Ishikawa (cell line): ENCODE measurements around the gene CAMLG.

Experiments
- CEBPB ChIP-seq: IDR thresholded peaks from 2 replicates; pipeline ENCODE4 v1.6.1; 2012
- EGR1 ChIP-seq: IDR thresholded peaks from 2 replicates; pipeline ENCODE4 v1.6.1; 2012
- EP300 ChIP-seq: IDR thresholded peaks from 2 replicates; pipeline ENCODE4 v1.6.1; 2012; ENCODE audit warnings: borderline replicate concordance
- FOXM1 ChIP-seq: IDR thresholded peaks from 2 replicates; pipeline ENCODE4 v1.6.1; 2012; ENCODE audit warnings: low read depth, borderline replicate concordance
- NFIC ChIP-seq: IDR thresholded peaks from 2 replicates; pipeline ENCODE4 v1.6.1; 2012
- RAD21 ChIP-seq: IDR thresholded peaks from 2 replicates; pipeline ENCODE4 v1.6.1; 2012; ENCODE audit warnings: low read depth
- TAF1 ChIP-seq: IDR thresholded peaks from 2 replicates; pipeline ENCODE4 v1.6.1; 2012; ENCODE audit warnings: low read depth, mild to moderate bottlenecking
- TEAD4 ChIP-seq: IDR thresholded peaks from 2 replicates; pipeline ENCODE4 v1.6.1; 2012
- YY1 ChIP-seq: IDR thresholded peaks from 2 replicates; pipeline ENCODE4 v1.6.1; 2012; ENCODE audit warnings: low read depth
- TF ChIP-seq, protein P1 (sequence below): IDR thresholded peaks from 2 replicates; pipeline ENCODE4 v1.6.1; 2012
- TF ChIP-seq, protein P2 (sequence below): IDR thresholded peaks from 2 replicates; pipeline ENCODE4 v1.6.1; 2012; ENCODE audit warnings: low read depth, mild to moderate bottlenecking
- TF ChIP-seq, protein P3 (sequence below): IDR thresholded peaks from 2 replicates; pipeline ENCODE4 v1.6.1; 2012

DNA sequence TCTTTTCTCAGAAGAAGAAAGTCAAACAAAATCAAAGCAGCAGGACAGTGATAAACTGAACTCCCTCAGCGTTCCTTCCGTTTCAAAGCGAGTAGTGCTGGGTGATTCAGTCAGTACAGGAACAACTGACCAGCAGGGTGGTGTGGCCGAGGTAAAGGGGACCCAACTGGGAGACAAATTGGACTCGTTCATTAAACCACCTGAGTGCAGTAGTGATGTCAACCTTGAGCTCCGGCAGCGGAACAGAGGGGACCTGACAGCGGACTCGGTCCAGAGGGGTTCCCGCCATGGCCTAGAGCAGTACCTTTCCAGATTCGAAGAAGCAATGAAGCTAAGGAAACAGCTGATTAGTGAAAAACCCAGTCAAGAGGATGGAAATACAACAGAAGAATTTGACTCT lies 2.7 kb downstream of the CAMLG start:
- TF ChIP-seq TAF1 (no peak), CEBPB (no peak), YY1 (no peak), NFIC (no peak), EGR1 (no peak), RAD21 (no peak), FOXM1 (no peak), TEAD4 (no peak), EP300 (no peak)
- TF ChIP-seq, protein P1, sequence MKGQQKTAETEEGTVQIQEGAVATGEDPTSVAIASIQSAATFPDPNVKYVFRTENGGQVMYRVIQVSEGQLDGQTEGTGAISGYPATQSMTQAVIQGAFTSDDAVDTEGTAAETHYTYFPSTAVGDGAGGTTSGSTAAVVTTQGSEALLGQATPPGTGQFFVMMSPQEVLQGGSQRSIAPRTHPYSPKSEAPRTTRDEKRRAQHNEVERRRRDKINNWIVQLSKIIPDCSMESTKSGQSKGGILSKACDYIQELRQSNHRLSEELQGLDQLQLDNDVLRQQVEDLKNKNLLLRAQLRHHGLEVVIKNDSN = no peak
- TF ChIP-seq, protein P2, sequence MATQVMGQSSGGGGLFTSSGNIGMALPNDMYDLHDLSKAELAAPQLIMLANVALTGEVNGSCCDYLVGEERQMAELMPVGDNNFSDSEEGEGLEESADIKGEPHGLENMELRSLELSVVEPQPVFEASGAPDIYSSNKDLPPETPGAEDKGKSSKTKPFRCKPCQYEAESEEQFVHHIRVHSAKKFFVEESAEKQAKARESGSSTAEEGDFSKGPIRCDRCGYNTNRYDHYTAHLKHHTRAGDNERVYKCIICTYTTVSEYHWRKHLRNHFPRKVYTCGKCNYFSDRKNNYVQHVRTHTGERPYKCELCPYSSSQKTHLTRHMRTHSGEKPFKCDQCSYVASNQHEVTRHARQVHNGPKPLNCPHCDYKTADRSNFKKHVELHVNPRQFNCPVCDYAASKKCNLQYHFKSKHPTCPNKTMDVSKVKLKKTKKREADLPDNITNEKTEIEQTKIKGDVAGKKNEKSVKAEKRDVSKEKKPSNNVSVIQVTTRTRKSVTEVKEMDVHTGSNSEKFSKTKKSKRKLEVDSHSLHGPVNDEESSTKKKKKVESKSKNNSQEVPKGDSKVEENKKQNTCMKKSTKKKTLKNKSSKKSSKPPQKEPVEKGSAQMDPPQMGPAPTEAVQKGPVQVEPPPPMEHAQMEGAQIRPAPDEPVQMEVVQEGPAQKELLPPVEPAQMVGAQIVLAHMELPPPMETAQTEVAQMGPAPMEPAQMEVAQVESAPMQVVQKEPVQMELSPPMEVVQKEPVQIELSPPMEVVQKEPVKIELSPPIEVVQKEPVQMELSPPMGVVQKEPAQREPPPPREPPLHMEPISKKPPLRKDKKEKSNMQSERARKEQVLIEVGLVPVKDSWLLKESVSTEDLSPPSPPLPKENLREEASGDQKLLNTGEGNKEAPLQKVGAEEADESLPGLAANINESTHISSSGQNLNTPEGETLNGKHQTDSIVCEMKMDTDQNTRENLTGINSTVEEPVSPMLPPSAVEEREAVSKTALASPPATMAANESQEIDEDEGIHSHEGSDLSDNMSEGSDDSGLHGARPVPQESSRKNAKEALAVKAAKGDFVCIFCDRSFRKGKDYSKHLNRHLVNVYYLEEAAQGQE = no peak
- TF ChIP-seq, protein P3, sequence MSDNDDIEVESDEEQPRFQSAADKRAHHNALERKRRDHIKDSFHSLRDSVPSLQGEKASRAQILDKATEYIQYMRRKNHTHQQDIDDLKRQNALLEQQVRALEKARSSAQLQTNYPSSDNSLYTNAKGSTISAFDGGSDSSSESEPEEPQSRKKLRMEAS = no peak
